ENCODE results near the gene GALNT18.

DNA sequence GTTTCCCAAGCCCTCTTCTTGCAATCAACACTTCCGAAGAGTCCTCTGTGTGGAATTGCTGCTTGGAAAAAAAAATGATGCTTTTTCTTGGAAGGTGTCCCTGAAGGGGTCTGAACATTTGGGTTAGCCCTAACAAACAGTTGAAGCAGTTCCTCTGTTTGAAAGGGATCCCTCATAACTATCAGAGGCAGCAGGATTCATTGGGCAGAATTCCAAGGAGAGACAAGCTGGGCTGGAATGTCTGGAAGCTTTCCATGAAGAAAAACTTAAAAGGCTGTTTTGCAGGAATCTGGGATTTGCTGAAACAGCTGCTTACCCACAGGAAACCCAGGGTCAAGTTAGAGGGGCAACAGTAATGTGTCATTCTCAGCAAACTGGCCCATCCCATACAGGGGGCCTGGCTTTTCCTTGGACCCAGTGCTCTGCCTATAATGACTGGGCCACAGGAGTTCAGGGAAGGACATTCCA lies 271.9 kb downstream of the GALNT18 start:
- TF ChIP-seq CTCF (IDR thresholded peaks at IDR 0.05; ENCODE audit: low read length) (no peak), EZH2 (optimal IDR thresholded peaks at IDR 0.05; ENCODE audit: low read depth, low read length) (no peak), EZH2phosphoT487 (IDR thresholded peaks at IDR 0.05; ENCODE audit: low read length) (no peak)
